ENCODE measurements around the gene RNF175.

Gene RNF175

GRCh38 chr4:153722036-153722435 lies 37.8 kb downstream of the RNF175 start:
- H3K27me3 ChIP-seq (ENCODE audit: insufficient read depth, poor library complexity, severe bottlenecking), result no peaks in the 10 kb centered on the region
- no peaks in the 10 kb centered on the region for H3K9me3 ChIP-seq (ENCODE audit: severe bottlenecking)
- H3K27ac ChIP-seq (ENCODE audit: poor library complexity, severe bottlenecking), result no peak overlapping the region
- H3K36me3 ChIP-seq (ENCODE audit: low read depth), result no peaks in the 10 kb centered on the region
- no peaks in the 10 kb centered on the region for H3K4me1 ChIP-seq (ENCODE audit: insufficient read depth, poor library complexity, severe bottlenecking)
- TF ChIP-seq CTCF (IDR thresholded peaks at IDR 0.05; ENCODE audit: poor library complexity, severe bottlenecking), result no peak
- no peak overlapping the region for H3K4me3 ChIP-seq (ENCODE audit: severe bottlenecking)
- DNase-seq (ENCODE audit: low spot score), result no peak
- no peak for ATAC-seq (ENCODE audit: low read depth)

GRCh38 chr4:153713866-153714646 lies 45.8 kb downstream of the RNF175 start:
- TF ChIP-seq CTCF (IDR thresholded peaks at IDR 0.05; ENCODE audit: poor library complexity, severe bottlenecking), result no peak
- DNase-seq (ENCODE audit: low spot score) (no peak), ATAC-seq (ENCODE audit: low read depth) (peak; percentile 98)
- Histone ChIP-seq H3K36me3 (ENCODE audit: low read depth) (no peaks in the 10 kb centered on the region), H3K4me1 (ENCODE audit: insufficient read depth, poor library complexity, severe bottlenecking) (peaks cover 11% of the 10 kb centered on the region), H3K27me3 (ENCODE audit: insufficient read depth, poor library complexity, severe bottlenecking) (no peaks in the 10 kb centered on the region), H3K9me3 (ENCODE audit: severe bottlenecking) (no peaks in the 10 kb centered on the region), H3K27ac (ENCODE audit: poor library complexity, severe bottlenecking) (peak overlapping the region; percentile 6), H3K4me3 (ENCODE audit: severe bottlenecking) (no peak overlapping the region)

DNA sequence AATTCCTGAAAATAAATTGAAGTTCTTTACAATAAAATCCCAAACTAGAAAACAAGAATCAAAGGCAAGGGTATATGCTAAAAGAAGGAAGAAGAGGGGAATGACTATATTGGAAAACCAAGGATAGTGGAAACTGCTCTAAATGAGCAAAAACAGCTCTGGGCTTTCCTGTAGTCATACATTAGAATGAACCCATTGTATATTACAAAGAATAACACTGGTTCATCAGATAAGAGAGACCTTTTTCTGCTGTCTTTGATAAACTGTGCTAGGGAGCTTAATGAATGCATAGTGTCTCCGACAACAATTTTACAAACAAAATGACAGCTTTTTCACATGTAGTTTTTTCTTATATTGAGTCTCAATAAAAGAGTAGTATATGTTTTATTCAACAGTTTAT lies 49.1 kb downstream of the RNF175 start:
- ATAC-seq (ENCODE audit: low read depth), result no peak

GRCh38 chr4:153706519-153706918 lies 53.3 kb downstream of the RNF175 start:
- Histone ChIP-seq H3K9me3 (ENCODE audit: severe bottlenecking) (no peaks in the 10 kb centered on the region), H3K27me3 (ENCODE audit: insufficient read depth, poor library complexity, severe bottlenecking) (no peaks in the 10 kb centered on the region), H3K4me3 (ENCODE audit: severe bottlenecking) (no peak overlapping the region), H3K4me1 (ENCODE audit: insufficient read depth, poor library complexity, severe bottlenecking) (no peaks in the 10 kb centered on the region), H3K36me3 (ENCODE audit: low read depth) (no peaks in the 10 kb centered on the region), H3K27ac (ENCODE audit: poor library complexity, severe bottlenecking) (no peak overlapping the region)
- TF ChIP-seq CTCF (IDR thresholded peaks at IDR 0.05; ENCODE audit: poor library complexity, severe bottlenecking), result no peak
- DNase-seq (ENCODE audit: low spot score) (no peak), ATAC-seq (ENCODE audit: low read depth) (no peak)

More for the DNA sequence above, 49.1 kb downstream of the RNF175 start:
- DNase-seq (ENCODE audit: low spot score), result no peak
- TF ChIP-seq CTCF (IDR thresholded peaks at IDR 0.05; ENCODE audit: poor library complexity, severe bottlenecking), result no peak
- Histone ChIP-seq H3K4me3 (ENCODE audit: severe bottlenecking) (no peak overlapping the region), H3K36me3 (ENCODE audit: low read depth) (no peaks in the 10 kb centered on the region), H3K4me1 (ENCODE audit: insufficient read depth, poor library complexity, severe bottlenecking) (peaks cover 11% of the 10 kb centered on the region), H3K27ac (ENCODE audit: poor library complexity, severe bottlenecking) (no peak overlapping the region), H3K9me3 (ENCODE audit: severe bottlenecking) (no peaks in the 10 kb centered on the region), H3K27me3 (ENCODE audit: insufficient read depth, poor library complexity, severe bottlenecking) (no peaks in the 10 kb centered on the region)

All from RWPE2 (cell line).